GM19099 (cell line): ENCODE results near the gene CD72.

ENCODE experiments used
- POLR2A ChIP-seq: IDR thresholded peaks from 3 replicates; pipeline ENCODE4 v1.6.1; 2011; ENCODE audit warnings: low read depth; ENCODE audit not compliant: insufficient read length; ENCODE audit errors: extremely low read depth

Gene CD72

GRCh38 chr9:35618325-35618727, at the start of gene CD72:
Gene CD72, minus strand, starts transcription at chr9:35618413. Its CDS starts 110 bp downstream, at chr9:35618303.
- TF ChIP-seq POLR2A: peak; percentile 49

GRCh38 chr9:35667939-35668338, 49.7 kb upstream of the CD72 start:
- no peak for TF ChIP-seq POLR2A

- TF ChIP-seq POLR2A: no peak
Observed at GRCh38 chr9:35666549-35666948, 48.3 kb upstream of the CD72 start.

- TF ChIP-seq POLR2A: no peak
Observed at GRCh38 chr9:35666045-35666444, 47.8 kb upstream of the CD72 start.

GRCh38 chr9:35665471-35665818, 47.2 kb upstream of the CD72 start:
- no peak for TF ChIP-seq POLR2A

- TF ChIP-seq POLR2A: peak; percentile 80
Observed at GRCh38 chr9:35664531-35665470, 46.6 kb upstream of the CD72 start, which contains the start of gene ARHGEF39. Gene ARHGEF39, minus strand, starts transcription at chr9:35665195. Its CDS starts 26 bp downstream, at chr9:35665169.

GRCh38 chr9:35662437-35662836, 44.2 kb upstream of the CD72 start:
- no peak for TF ChIP-seq POLR2A

GRCh38 chr9:35661756-35662350, 43.6 kb upstream of the CD72 start:
- TF ChIP-seq POLR2A: no peak

- TF ChIP-seq POLR2A: no peak
Observed at GRCh38 chr9:35660966-35661415, 42.8 kb upstream of the CD72 start.

GRCh38 chr9:35659340-35659739, 41.1 kb upstream of the CD72 start:
- no peak for TF ChIP-seq POLR2A

- TF ChIP-seq POLR2A: no peak
Observed at GRCh38 chr9:35658968-35659220, 40.7 kb upstream of the CD72 start.

- peak; percentile 89 for TF ChIP-seq POLR2A
Observed at GRCh38 chr9:35658137-35658967, 40.1 kb upstream of the CD72 start, which contains the start of gene CCDC107. Gene CCDC107, plus strand, starts transcription at chr9:35658292. Its CDS starts 88 bp downstream, at chr9:35658380.

GRCh38 chr9:35657546-35658136, 39.4 kb upstream of the CD72 start, which contains the start of gene RMRP:
Gene RMRP, minus strand, starts transcription at chr9:35658019.
- TF ChIP-seq POLR2A: peak; percentile 2

- TF ChIP-seq POLR2A: no peak
Observed at GRCh38 chr9:35656831-35657545, 38.8 kb upstream of the CD72 start.

GRCh38 chr9:35656348-35656747, 38.1 kb upstream of the CD72 start:
- TF ChIP-seq POLR2A: no peak

GRCh38 chr9:35653611-35654010, 35.4 kb upstream of the CD72 start:
- TF ChIP-seq POLR2A: no peak
